ENCODE measurements around the gene FURIN.

GRCh38 chr15:90887037-90887481 is 18.7 kb downstream of the FURIN start:
- no peak for TF ChIP-seq CTCF (IDR thresholded peaks at IDR 0.05)
- TF ChIP-seq EZH2 (IDR thresholded peaks at IDR 0.05), result no peak
- TF ChIP-seq EZH2phosphoT487 (IDR thresholded peaks at IDR 0.05), result no peak
